Transverse colon (tissue), 3 donors: ENCODE measurements around the gene BEST2.
A peak's percentile ranks its signal among the peaks of the same experiment; 100 is the strongest.

Source experiments
- POLR2A ChIP-seq: fragments of 450-650 bp; IDR thresholded peaks from one replicate; pipeline ENCODE4 v1.6.1; 2016; ENCODE audit warnings: antibody characterized with exemption, mild to moderate bottlenecking, moderate library complexity
- TF ChIP-seq, protein P1 (sequence below), 5 experiments: fragments of 200-600 bp in 3 of 5; fragments of 450-650 bp in 2 of 5; sonication (generic) in 3 of 5; IDR thresholded peaks; 1 replicate in 2 of 5; 2 replicates in 3 of 5; pipeline ENCODE4 v1.5.1; 2016 to 2017; ENCODE audit warnings: antibody characterized with exemption in 5 of 5, inconsistent platforms in 3 of 5, mild to moderate bottlenecking in 2 of 5, moderate library complexity in 1 of 5

DNA sequence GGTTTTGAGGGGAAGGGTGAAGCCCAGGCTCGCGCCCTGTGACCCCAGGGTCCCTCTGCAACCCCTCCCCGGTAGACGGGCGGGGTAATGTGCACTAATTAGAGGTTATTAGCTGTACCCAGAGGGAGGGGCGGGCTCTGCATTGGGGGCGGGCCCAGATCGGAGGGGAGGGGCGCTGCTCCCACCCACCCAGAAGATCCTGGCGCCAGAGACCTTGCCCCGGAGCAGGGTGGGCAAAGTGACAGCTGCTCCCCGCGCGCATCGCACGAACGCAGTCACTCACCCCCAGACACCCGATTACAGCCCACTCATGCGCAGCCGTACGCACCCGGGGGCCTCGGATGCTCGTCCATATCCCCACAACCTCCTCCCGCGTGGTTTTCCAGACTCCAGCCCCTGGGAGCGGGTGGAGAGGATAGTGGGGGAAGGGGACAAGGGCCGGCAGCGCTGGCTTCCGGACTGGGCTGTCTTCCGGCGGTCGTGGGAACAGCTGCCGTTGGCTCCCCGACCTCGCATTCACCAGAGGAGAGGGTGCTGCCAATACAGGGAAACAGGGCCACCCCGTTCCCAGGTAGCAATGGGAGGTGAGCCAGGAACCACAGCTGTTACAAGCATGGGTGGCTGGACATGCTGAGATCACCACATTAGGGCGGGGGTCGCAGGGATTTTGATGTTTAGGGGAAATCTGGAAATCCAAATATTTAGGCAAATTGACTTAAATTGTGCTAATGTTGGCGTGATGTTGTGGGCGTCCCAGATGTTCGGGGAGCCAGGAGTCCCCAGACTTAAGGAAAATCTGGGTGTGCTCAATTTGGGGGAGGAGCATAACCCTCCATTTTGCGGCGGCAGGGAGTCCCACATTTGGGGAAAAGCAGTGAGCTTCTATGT, 26.7 kb downstream of the BEST2 start:
- TF ChIP-seq, protein P1, sequence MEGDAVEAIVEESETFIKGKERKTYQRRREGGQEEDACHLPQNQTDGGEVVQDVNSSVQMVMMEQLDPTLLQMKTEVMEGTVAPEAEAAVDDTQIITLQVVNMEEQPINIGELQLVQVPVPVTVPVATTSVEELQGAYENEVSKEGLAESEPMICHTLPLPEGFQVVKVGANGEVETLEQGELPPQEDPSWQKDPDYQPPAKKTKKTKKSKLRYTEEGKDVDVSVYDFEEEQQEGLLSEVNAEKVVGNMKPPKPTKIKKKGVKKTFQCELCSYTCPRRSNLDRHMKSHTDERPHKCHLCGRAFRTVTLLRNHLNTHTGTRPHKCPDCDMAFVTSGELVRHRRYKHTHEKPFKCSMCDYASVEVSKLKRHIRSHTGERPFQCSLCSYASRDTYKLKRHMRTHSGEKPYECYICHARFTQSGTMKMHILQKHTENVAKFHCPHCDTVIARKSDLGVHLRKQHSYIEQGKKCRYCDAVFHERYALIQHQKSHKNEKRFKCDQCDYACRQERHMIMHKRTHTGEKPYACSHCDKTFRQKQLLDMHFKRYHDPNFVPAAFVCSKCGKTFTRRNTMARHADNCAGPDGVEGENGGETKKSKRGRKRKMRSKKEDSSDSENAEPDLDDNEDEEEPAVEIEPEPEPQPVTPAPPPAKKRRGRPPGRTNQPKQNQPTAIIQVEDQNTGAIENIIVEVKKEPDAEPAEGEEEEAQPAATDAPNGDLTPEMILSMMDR (IDR thresholded peaks at IDR 0.05) = no peak
- TF ChIP-seq POLR2A = peak; percentile 57
